ENCODE measurements around the gene PTTG1. TPM values are rescaled to one million over a fixed set of nuclear protein-coding genes. Genes with fewer than 3 reads are reported as not detected.

The PTTG1 gene
- total and polyA plus RNA-seq, 9 of the 15 experiments (the other 6 are each of a cell fraction or from before 2014, with no cell fraction given), result 193 to 1,088 (median 349) TPM

- TF ChIP-seq ZBTB33 (CRISPR knock-in tag; IDR thresholded peaks at IDR 0.05) (no peak), TAL1 (IDR thresholded peaks at IDR 0.05) (0 out of 2 replicates have a peak, but pooled peaks have one; percentile 52), KLF1 (tag; IDR thresholded peaks at IDR 0.05) (no peak), GTF2F1 (IDR thresholded peaks at IDR 0.05; ENCODE audit: low read depth, low read length) (no peak), XRCC4 (IDR thresholded peaks at IDR 0.05; ENCODE audit: extremely low read depth, insufficient read depth, insufficient read length) (no peak), C11orf30 (IDR thresholded peaks at IDR 0.05; ENCODE audit: low read depth) (no peak), RBM39 (optimal IDR thresholded peaks at IDR 0.05; ENCODE audit: low read depth, low read length) (no peak), ATF7 (IDR thresholded peaks at IDR 0.05) (no peak), POLR2H (tag; IDR thresholded peaks at IDR 0.05; ENCODE audit: low read depth) (no peak), CBFA2T2 (conservative IDR thresholded peaks at IDR 0.05) (peak; percentile 28; the same call in 1 of the 2 replicates), ZBTB5 (IDR thresholded peaks at IDR 0.05) (no peak), SOX6 (IDR thresholded peaks at IDR 0.05) (peak; percentile 31; the same call in 1 of the 2 replicates), HDAC1 (IDR thresholded peaks at IDR 0.05) (no peak), KLF13 (tag; IDR thresholded peaks at IDR 0.05; ENCODE audit: borderline replicate concordance, low read depth) (no peak), MED1 (CRISPR knock-in tag; IDR thresholded peaks at IDR 0.05; ENCODE audit: borderline replicate concordance) (no peak), CREB5 (CRISPR knock-in tag; IDR thresholded peaks at IDR 0.05) (no peak)
- TF ChIP-seq, protein P1, sequence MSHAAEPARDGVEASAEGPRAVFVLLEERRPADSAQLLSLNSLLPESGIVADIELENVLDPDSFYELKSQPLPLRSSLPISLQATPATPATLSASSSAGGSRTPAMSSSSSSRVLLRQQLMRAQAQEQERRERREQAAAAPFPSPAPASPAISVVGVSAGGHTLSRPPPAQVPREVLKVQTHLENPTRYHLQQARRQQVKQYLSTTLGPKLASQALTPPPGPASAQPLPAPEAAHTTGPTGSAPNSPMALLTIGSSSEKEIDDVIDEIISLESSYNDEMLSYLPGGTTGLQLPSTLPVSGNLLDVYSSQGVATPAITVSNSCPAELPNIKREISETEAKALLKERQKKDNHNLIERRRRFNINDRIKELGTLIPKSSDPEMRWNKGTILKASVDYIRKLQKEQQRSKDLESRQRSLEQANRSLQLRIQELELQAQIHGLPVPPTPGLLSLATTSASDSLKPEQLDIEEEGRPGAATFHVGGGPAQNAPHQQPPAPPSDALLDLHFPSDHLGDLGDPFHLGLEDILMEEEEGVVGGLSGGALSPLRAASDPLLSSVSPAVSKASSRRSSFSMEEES (CRISPR knock-in tag; IDR thresholded peaks at IDR 0.05), result no peak
- TF ChIP-seq, protein P2, sequence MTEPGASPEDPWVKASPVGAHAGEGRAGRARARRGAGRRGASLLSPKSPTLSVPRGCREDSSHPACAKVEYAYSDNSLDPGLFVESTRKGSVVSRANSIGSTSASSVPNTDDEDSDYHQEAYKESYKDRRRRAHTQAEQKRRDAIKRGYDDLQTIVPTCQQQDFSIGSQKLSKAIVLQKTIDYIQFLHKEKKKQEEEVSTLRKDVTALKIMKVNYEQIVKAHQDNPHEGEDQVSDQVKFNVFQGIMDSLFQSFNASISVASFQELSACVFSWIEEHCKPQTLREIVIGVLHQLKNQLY (CRISPR knock-in tag; conservative IDR thresholded peaks at IDR 0.05), result no peak
Measured at GRCh38 chr5:160436017-160436416, 14.4 kb downstream of the PTTG1 start (continued).

Measured in K562 (cell line).